DND-41 (cell line): ENCODE results near the gene CACNA2D3.

Source experiments
- CTCF ChIP-seq: IDR thresholded peaks from 2 replicates; pipeline ENCODE4 v1.5.1; 2012; ENCODE audit warnings: borderline replicate concordance, low read length, moderate library complexity, mild to moderate bottlenecking; ENCODE audit not compliant: poor library complexity, severe bottlenecking; ENCODE audit errors: extremely low read depth
- EZH2 ChIP-seq: IDR thresholded peaks from 3 replicates; pipeline ENCODE4 v1.6.1; 2012; ENCODE audit warnings: borderline replicate concordance, low read depth, mild to moderate bottlenecking, moderate library complexity, low read length, inconsistent platforms; ENCODE audit not compliant: severe bottlenecking

DNA sequence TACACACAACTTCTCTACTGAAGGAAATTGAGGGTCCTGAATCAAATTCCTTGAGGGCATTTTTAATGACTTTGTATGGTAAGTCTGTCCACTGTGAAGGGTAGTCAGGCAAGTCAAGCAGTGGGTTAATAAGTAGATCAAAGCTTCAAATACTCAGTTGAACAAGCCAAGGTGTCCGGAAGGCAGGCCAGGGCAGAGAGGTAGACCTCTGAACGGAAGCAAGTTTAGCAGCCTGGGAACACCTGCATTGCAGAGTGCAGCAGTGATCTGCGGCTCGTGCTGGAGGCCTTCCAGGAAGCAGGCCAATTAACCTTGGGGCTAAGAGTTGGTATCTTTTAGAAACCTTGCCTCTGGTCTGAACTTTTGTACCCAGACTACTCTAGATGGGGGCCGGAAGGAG, 661.7 kb downstream of the CACNA2D3 start:
- TF ChIP-seq CTCF (no peak), EZH2 (no peak)
